RCC 7860 (cell line): ENCODE results near the gene VSIR.
A peak's percentile ranks its signal among the peaks of the same experiment; 100 is the strongest.

Experiments
- DNase-seq: peaks from one replicate; pipeline ENCODE4 v3.0.0-alpha.2; 2015; ENCODE audit warnings: low spot score
- FAIRE-seq: peaks from 2 replicates; lab custom pipeline; 2012; peaks lifted over from hg19 to GRCh38; lab: Jason Lieb, UNC

Gene VSIR

DNA sequence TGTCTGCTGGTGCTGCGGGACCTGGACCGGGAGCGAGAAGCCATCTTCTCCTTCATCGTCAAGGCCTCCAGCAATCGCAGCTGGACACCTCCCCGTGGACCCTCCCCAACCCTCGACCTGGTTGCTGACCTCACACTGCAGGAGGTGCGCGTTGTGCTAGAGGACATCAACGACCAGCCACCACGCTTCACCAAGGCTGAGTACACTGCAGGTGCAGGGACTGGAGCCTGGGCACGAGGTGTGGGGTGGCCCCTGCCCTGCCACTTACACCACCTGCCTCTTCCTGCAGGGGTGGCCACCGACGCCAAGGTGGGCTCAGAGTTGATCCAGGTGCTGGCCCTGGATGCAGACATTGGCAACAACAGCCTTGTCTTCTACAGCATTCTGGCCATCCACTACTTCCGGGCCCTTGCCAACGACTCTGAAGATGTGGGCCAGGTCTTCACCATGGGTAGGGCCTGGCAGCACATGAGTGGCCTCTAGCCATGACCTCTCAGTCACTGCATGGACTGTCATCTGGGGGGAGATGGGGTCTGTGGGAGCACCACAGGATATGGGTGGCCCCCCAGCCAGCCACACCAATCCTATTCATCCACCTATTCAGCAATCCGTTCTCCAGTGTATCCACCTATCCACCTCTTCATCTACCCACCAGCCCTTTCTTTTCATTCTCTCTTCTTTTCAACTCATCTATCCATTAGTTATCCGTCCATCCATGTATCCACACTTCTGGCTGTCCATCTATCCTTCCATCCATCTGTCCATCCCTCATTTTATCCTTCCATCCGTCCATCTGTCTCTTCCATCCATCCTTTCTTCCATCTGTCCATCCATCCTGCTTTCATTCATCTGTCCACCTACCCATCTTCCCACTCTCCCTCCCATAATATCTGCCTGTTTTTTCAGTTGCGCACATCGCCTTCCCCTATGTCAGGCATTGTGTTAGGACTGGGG lies 34.5 kb upstream of the VSIR start:
- FAIRE-seq (no peak), DNase-seq (no peak)

- no peak for DNase-seq
- no peak for FAIRE-seq
Measured at GRCh38 chr10:71806704-71807556, 33.6 kb upstream of the VSIR start.

- FAIRE-seq, result no peak
Measured at GRCh38 chr10:71805776-71806703, 32.7 kb upstream of the VSIR start.

DNA sequence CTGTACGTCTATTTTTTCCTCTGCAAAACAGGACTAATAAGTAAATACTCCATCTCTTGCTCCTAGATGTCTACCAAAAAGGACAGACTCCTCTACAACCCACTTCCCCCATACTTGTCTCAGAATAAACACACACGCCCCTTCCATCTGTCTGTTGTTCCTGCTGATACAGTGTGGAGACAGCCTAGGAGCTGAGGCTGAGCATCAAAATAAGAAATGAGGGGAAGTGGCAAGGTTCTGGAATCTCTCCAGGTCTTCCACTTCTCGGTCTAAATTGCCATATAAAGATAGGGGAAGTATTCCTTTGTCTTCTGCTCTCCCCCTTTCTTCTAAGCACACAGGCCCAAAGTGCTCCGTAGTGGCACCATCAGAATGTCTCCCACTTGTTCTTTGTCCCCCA lies 30.8 kb upstream of the VSIR start:
- FAIRE-seq (no peak), DNase-seq (no peak)

More at GRCh38 chr10:71805776-71806703, 32.7 kb upstream of the VSIR start:
- no peak for DNase-seq

DNA sequence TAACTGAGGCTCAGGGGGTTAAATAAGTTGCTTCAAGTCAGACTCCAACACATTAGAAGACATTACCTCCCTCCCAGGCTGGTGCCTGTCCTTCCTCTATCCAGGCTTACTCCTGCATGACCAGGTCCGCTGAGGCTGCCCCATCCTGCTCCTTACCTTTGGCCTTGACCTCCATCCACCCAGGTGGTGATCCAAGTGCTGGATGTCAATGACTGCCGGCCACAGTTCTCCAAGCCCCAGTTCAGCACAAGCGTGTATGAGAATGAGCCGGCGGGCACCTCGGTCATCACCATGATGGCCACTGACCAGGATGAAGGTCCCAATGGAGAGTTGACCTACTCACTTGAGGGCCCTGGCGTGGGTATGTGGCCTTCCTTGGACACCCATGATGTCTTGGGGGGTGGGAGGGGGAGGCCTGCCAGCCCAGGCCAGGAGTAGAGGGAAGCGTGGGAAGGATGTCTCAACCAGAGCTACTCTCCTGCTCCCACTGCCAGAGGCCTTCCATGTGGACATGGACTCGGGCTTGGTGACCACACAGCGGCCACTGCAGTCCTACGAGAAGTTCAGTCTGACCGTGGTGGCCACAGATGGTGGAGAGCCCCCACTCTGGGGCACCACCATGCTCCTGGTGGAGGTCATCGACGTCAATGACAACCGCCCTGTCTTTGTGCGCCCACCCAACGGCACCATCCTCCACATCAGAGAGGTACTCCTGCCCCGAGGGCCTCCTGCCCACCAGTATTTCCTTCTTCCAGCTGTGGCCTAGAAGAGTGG lies 29.6 kb upstream of the VSIR start:
- DNase-seq, result no peak
- FAIRE-seq, result no peak

DNA sequence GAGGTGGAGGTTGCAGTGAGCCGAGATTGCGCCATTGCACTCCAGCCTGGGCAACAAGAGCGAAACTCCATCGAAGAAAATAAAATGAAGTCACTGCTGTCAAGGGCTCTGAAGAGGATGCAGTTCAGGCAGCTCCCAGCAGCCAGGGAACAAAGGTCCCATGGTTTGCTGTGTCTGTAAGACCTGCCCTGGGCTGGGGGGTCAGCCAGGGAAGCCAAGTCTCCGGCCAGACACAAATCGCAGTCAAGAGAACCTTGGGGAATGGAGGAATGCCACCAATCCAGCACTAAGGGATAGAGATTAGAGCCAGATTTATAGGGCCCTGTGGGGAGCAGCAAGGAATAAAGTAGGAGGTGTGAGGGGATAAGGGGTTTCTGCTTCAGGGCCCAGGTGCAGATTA lies 28.9 kb upstream of the VSIR start:
- DNase-seq, result no peak
- FAIRE-seq, result no peak

- no peak for FAIRE-seq
- DNase-seq, result no peak
Measured at GRCh38 chr10:71801361-71801760, 28.0 kb upstream of the VSIR start.

DNA sequence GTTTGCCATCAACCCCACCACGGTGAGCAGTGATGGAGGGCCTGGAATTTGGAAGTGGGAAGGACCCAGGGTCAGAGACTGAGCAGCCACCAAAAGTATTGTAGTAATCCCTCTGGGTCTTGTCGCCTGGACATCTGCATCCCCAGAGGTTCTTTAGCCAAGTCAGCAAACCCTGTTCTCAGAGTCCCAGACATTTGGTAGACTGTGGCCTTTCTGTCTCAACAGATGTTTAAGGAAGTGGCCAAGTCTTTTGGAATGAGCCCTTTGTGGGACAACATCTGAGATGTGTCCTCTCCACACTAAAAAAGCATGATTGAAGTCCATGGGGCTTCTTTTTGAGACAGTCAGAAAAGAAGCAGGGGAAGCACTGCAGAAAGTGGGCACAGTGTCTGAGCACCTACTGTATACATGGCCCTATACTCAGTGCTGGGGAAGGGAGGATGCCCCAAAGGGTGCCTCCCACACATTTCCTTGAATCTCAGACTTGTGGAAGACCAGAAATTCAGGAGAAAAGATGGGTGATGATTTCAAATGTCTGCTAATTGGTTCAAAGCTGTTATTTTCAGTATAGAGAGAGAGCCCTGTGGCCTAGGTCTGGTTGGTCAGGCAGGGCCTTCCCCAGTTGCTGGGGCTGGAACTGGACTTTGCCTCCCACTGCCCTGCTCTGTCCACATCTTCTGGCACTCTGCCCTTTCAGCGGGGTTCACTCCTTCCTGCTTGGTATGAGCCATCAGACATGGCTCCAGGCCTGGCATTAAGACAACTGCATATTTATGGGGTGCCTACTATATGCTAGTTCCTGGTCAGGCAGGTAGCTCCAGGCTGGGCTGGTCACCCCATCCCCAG lies 26.5 kb upstream of the VSIR start:
- FAIRE-seq (no peak), DNase-seq (no peak)

- FAIRE-seq, result no peak
- no peak for DNase-seq
Measured at GRCh38 chr10:71799112-71799511, 25.8 kb upstream of the VSIR start.

GRCh38 chr10:71798308-71798624 lies 24.9 kb upstream of the VSIR start:
- no peak for FAIRE-seq
- no peak for DNase-seq

DNA sequence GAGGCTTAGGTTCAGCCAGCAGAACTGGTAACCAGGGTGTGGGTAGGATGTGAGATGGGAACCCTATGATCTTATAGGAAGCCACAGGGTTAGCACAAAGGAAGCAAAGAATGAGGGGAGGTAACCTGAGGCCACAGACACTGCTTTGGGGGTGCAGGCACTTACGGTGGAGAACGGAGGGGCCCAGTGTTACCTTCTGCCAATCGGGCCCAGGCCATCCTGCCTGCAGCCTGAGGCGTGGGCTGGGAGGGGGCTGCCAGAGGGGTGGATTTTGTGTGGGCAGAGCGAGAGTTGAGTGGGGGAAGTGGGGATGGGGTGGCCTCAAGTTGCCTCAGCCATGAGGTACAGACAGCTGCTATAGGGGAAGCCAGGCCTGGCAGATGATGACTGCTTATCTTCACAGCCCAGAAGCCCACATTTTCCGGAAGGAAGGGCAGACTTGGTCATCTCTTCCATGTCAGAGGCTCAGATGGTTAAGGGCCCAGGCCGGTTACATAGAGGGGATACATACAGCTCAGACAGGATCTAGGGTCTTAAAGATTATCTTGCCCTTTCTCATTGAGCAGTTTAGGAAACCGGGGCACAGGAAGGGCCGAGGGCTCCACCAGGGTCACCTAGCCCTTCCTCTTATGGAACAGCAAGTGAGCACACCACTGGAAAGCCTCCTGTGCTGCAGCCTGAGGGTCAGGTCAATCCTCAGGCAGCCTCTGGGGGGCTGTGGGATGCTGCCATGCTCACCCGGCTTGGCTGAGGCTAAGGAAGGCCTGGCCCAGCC lies 24.4 kb upstream of the VSIR start:
- DNase-seq (no peak), FAIRE-seq (no peak)

GRCh38 chr10:71796749-71797405 lies 23.6 kb upstream of the VSIR start:
- DNase-seq, result no peak
- no peak for FAIRE-seq

DNA sequence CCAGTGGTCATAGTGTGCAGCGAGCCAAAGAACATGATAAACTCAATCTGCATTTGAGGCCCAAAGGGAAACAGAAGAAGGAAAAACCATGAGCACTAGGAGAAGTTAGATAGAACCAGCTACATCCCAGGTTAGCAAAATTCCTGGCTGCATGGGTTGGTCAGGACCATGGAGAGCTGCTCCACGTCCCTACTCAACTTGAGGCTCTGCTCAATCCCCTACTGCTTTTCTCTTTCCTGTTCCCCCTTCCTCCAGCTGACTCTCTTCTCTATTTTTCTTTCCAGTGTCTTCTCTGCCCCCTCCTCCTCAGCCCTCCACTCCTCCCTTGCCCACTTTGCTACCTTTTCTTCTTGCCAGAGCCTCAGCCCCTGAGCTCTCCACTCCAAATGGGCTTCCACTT lies 21.9 kb upstream of the VSIR start:
- FAIRE-seq (no peak), DNase-seq (peak; percentile 8)

GRCh38 chr10:71790749-71791440 lies 17.6 kb upstream of the VSIR start:
- DNase-seq (no peak), FAIRE-seq (no peak)

DNA sequence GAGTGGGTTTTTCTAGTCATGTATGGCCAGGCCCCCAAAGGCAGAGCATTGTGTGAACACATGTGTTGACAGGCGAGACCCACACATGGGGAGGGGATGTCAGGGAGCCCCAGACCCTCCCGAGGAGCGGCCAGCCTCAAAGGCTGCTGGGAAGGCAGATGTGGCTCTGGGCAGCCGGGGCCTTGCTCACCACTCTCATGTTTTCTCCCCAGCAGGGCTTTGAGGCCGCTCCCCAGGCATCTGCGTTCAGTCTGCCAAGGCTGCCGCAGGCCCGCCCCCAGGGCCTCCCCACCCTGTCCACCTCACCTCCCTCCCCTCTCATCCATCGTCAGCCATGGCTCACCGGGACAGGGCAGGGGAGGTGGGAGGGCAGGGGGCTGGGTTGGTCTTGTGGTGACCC lies 16.6 kb upstream of the VSIR start:
- FAIRE-seq, result no peak
- no peak for DNase-seq

DNA sequence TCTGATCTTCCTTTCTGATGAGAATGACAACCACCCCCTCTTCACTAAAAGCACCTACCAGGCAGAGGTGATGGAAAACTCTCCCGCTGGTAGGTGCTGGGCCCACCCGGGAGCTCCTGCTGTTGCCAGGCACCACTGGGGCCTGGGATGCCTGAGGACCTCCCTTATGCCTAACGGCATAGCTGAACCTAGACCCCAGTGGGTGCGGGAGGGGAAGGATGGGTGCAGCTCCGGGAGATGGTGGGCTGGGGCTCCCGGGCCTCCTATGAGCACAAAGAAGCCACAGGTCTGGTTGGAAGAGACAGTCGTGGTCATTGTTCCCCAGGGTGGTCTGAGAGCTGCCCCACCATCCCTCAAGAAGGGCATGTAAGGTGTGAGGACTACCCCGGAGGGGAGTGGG lies 15.6 kb upstream of the VSIR start:
- FAIRE-seq (no peak), DNase-seq (no peak)

DNA sequence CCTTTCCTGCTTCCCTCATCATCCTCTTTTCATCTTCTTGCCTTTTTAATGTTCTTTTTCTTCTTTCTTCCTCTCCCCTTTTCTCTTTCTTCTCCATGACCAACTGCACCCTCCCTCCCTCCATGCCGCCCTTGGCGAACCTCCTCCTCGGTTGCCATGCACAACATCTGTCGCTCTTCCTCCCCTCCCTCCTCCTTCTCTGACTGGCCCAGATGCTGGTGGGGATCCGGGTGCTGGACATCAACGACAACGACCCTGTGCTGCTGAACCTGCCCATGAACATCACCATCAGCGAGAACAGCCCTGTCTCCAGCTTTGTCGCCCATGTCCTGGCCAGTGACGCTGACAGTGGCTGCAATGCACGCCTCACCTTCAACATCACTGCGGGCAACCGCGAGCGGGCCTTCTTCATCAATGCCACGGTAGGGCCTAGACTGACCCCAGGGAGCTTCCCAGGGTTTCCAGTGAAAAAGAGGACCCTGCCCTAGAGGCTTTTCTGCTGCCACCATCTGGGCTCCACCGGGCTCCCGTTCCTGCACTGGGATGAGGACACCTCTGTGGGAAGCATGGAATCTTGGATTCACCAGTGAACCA lies 11.5 kb upstream of the VSIR start:
- FAIRE-seq (no peak), DNase-seq (no peak)
